Gastrocnemius medialis (tissue), 4 donors: ENCODE results near the gene CSF3R. TPM values are rescaled to one million over a fixed set of nuclear protein-coding genes. Genes with fewer than 3 reads are reported as not detected.

Source experiments
- ATAC-seq, 2 donors: fragments of 150-250 bp; one replicate each; pipeline ENCODE4 v1.9.1; 2016
- DNase-seq, 2 donors: peaks; one replicate each; pipeline ENCODE4 v3.0.0-alpha.2; 2019
- H3K27ac ChIP-seq, 4 donors: fragments of 200-600 bp; sonication (generic); 1 replicate in 1 of 4; 2 replicates in 3 of 4; pipeline ENCODE4 v1.5.1; 2016 to 2018; ENCODE audit warnings: mild to moderate bottlenecking in 2 of 4, moderate library complexity in 1 of 4
- H3K27me3 ChIP-seq, 3 donors: fragments of 200-600 bp; sonication (generic) in 2 of 3; 1 replicate in 1 of 3; 2 replicates in 2 of 3; pipeline versions ENCODE4 v1.5.1 to v1.6.0; 2016 to 2019; ENCODE audit warnings: mild to moderate bottlenecking in 1 of 3, moderate library complexity in 1 of 3
- H3K36me3 ChIP-seq, 2 donors: fragments of 200-600 bp; sonication (generic) in 1 of 2; one replicate each; pipeline ENCODE4 v1.5.1; 2017 to 2018
- H3K4me1 ChIP-seq, 2 donors: fragments of 200-600 bp; sonication (generic) in 1 of 2; one replicate each; pipeline ENCODE4 v1.5.1; 2016 to 2017; ENCODE audit warnings: mild to moderate bottlenecking in 2 of 2
- H3K4me3 ChIP-seq, 4 donors: fragments of 200-600 bp; sonication (generic) in 3 of 4; 1 replicate in 1 of 4; 2 replicates in 3 of 4; pipeline ENCODE4 v1.5.1; 2016 to 2019; ENCODE audit warnings: mild to moderate bottlenecking in 2 of 4
- H3K9me3 ChIP-seq, 3 donors: fragments of 200-600 bp; sonication (generic) in 2 of 3; 1 replicate in 1 of 3; 2 replicates in 2 of 3; pipeline ENCODE4 v1.5.1; 2016 to 2019
- CTCF ChIP-seq, 5 experiments: fragments of 450-650 bp in 3 of 5; fragments of 200-600 bp in 2 of 5; sonication (generic) in 2 of 5; IDR thresholded peaks in 4 of 5; conservative IDR thresholded peaks in 1 of 5; 1 replicate in 4 of 5; 2 replicates in 1 of 5; pipeline ENCODE4 v1.5.1; 2016 to 2019; ENCODE audit warnings: antibody characterized with exemption in 5 of 5, mild to moderate bottlenecking in 3 of 5, moderate library complexity in 3 of 5
- POLR2A ChIP-seq, 2 donors: fragments of 450-650 bp; IDR thresholded peaks; one replicate each; pipeline ENCODE4 v1.6.1; 2017; ENCODE audit warnings: antibody characterized with exemption in 2 of 2, mild to moderate bottlenecking in 2 of 2, moderate library complexity in 2 of 2
- in situ Hi-C, 4 donors: fragments of 200-750 bp; cut with MboI; loops; one replicate each; pipeline versions ENCODE4 v1.15.0 to v1.8.0; 2017; ENCODE audit warnings: low sequenced_read_pairs in 4 of 4
- intact Hi-C: fragments of 100-400 bp; cut with DNase I; formaldehyde crosslinking; loops from one replicate; pipeline ENCODE4 v1.15.1; 2023; ENCODE audit warnings: low total_unique reads
- total RNA-seq, 4 donors: library from RNA; depleted of rRNA; stranded (reverse); fragments of >200 nt; gene quantifications; one replicate each; pipeline versions ENCODE4 v1.1.0 to v1.2.3, GENCODE V29; 2016

The CSF3R gene
- total RNA-seq, 4 donors from 2014 or later, result 0.29 to 6.4 (median 3.9) TPM

- H3K4me1 ChIP-seq, result peaks cover 21 to 24% of the 10 kb centered on the region in 2 donors
- no peaks in the 10 kb centered on the region for H3K9me3 ChIP-seq
- intact Hi-C loops (no loop called here), in situ Hi-C loops (loop anchor here (5.0 to 25.0 kb wide), 6 partner anchors 63 to 323 kb away; partner anchors contain the start of genes EVA1B (in 1 of the 4) and SH3D21 (in 1 of the 4))
- H3K27ac ChIP-seq, result peak overlapping the region in 1 of 4 donors; percentile 34
- no peak overlapping the region for H3K4me3 ChIP-seq
- DNase-seq, result no peak
- H3K36me3 ChIP-seq, result peaks cover 0 to 6% of the 10 kb centered on the region in 2 donors
- H3K27me3 ChIP-seq, result no peaks in the 10 kb centered on the region
- ATAC-seq, result no peak
- TF ChIP-seq CTCF (IDR thresholded peaks at IDR 0.05 in 4 of 5, conservative IDR thresholded peaks at IDR 0.05 in 1 of 5) (no peak), POLR2A (IDR thresholded peaks at IDR 0.05) (no peak)
These were observed 64.8 kb downstream of the CSF3R start for GRCh38 chr1:36417931-36418330.

Other genes with a start within 250 kb of the CSF3R start
- 1 to 10 TPM in 1 of 4 donors, under 1 TPM in 3; 0.10 to 1.4 (median 0.46) TPM for gene SH3D21, start 176.5 kb downstream of the CSF3R start, total RNA-seq
- gene EVA1B, start 159.3 kb downstream of the CSF3R start, total RNA-seq, result 10 to 100 TPM; 10.0 to 19.9 (median 14.8) TPM
- gene STK40, start 97.0 kb downstream of the CSF3R start, total RNA-seq, result 100 to 1,000 TPM; 109 to 263 (median 211) TPM
- gene LSM10, start 85.0 kb downstream of the CSF3R start, total RNA-seq, result 100 to 1,000 TPM in 2 of 4 donors, 10 to 100 TPM in 2; 56.9 to 129 (median 103) TPM
- 1 to 10 TPM; 3.3 to 6.7 (median 4.7) TPM for gene OSCP1, start 32.5 kb downstream of the CSF3R start, total RNA-seq
- gene MRPS15, start 18.5 kb downstream of the CSF3R start, total RNA-seq, result 100 to 1,000 TPM; 106 to 215 (median 160) TPM